Measurements from ENCODE around the gene USP48.

- TF ChIP-seq POLR2A (IDR thresholded peaks at IDR 0.05) (no peak), CTCF (IDR thresholded peaks at IDR 0.05) (no peak)
Observed at GRCh38 chr1:21644348-21644747, 138.6 kb downstream of the USP48 start.
